OCI-LY3 (cell line): ENCODE data around the gene SRPK2.
"Not testable (repeated sequence)": the region's sequence is repeated elsewhere in the genome, so short reads cannot be mapped to it uniquely, and the experiment has no call there.

Experiments
- CTCF ChIP-seq: fragments of 200-600, 300-600 bp; sonication (generic); IDR thresholded peaks from 2 replicates; pipeline ENCODE4 v1.5.1; 2014; ENCODE audit warnings: antibody characterized with exemption, low read length, low read depth
- EZH2phosphoT487 ChIP-seq: fragments of 200-600 bp; shearing (Covaris generic); IDR thresholded peaks from 2 replicates; pipeline ENCODE4 v1.6.1; 2018; ENCODE audit warnings: antibody characterized with exemption, mixed run types, low read depth

- not testable (repeated sequence) for TF ChIP-seq CTCF, EZH2phosphoT487
Observed at GRCh38 chr7:105232829-105233291, 155.9 kb downstream of the SRPK2 start.
